Panc1 (cell line): ENCODE data around the gene IYD. TPM values are rescaled to one million over a fixed set of nuclear protein-coding genes. Genes with fewer than 3 reads are reported as not detected.

ENCODE experiments used
- ATAC-seq: fragments of 200-7000 bp; cut with Tn5 transposase; 2 replicates; pipeline ENCODE4 v1.9.1; 2020; ENCODE audit warnings: mild to moderate bottlenecking, moderate library complexity
- BruUV-seq: library from RNA; stranded (reverse); fragments of 400-500 nt; replicated peaks from 2 replicates; lab custom pipeline; 2021; lab: Mats Ljungman, UMichigan
- CTCF ChIA-PET: fragments of 300-600 bp; sonication (Branson Sonifier 250); formaldehyde crosslinking; loops from one replicate; lab custom pipeline; 2022; ENCODE audit warnings: antibody characterized with exemption; lab: Charles Lee
- POLR2A ChIA-PET: fragments of 300-600 bp; sonication (Branson Sonifier 250); formaldehyde crosslinking; loops from one replicate; lab custom pipeline; 2022; ENCODE audit warnings: antibody characterized with exemption; lab: Charles Lee
- DNase-seq: peaks from one replicate; pipeline ENCODE4 v3.0.0-alpha.2; 2010; ENCODE audit warnings: low read depth, low spot score
- H3K27ac ChIP-seq: 2 replicates; pipeline ENCODE4 v1.5.1; 2011; ENCODE audit warnings: mild to moderate bottlenecking, low read length, inconsistent platforms
- H3K27me3 ChIP-seq: fragments of 200-500 bp; sonication (Bioruptor generic); 2 replicates; pipeline ENCODE4 v1.6.0; 2014; ENCODE audit warnings: low read length, inconsistent platforms; ENCODE audit not compliant: control insufficient read depth, insufficient read depth
- H3K36me3 ChIP-seq: fragments of 200-500 bp; sonication (Bioruptor generic); 2 replicates; pipeline ENCODE4 v1.5.1; 2014; ENCODE audit warnings: inconsistent platforms, mild to moderate bottlenecking, low read length, moderate library complexity; ENCODE audit not compliant: control insufficient read depth, insufficient read depth
- H3K4me1 ChIP-seq: 2 replicates; pipeline ENCODE4 v1.5.1; 2011; ENCODE audit warnings: inconsistent platforms, mild to moderate bottlenecking, low read length, moderate library complexity; ENCODE audit not compliant: control insufficient read depth, insufficient read depth
- H3K4me3 ChIP-seq, 2 experiments: 2 replicates each; pipeline ENCODE4 v1.5.1; 2011 to 2012; ENCODE audit warnings: low read depth in 2 of 2, low read length in 2 of 2, mild to moderate bottlenecking in 2 of 2, inconsistent platforms in 1 of 2, moderate library complexity in 1 of 2
- H3K9me3 ChIP-seq: fragments of 200-500 bp; sonication (Bioruptor generic); 2 replicates; pipeline ENCODE4 v1.5.1; 2014; ENCODE audit warnings: low read depth, mild to moderate bottlenecking, inconsistent platforms, low read length, moderate library complexity; ENCODE audit not compliant: control insufficient read depth, insufficient read depth
- POLR2AphosphoS5 ChIP-seq: IDR thresholded peaks from 2 replicates; pipeline ENCODE4 v1.6.1; 2012; ENCODE audit warnings: mild to moderate bottlenecking, low read depth, low read length, moderate library complexity
- REST ChIP-seq, 2 experiments: IDR thresholded peaks; 2 replicates each; pipeline ENCODE4 v1.6.1; 2011 to 2012; ENCODE audit warnings: low read depth in 2 of 2, control low read depth in 1 of 2, low read length in 1 of 2, mild to moderate bottlenecking in 1 of 2, moderate library complexity in 1 of 2; ENCODE audit not compliant: insufficient read depth in 1 of 2
- SIN3A ChIP-seq: IDR thresholded peaks from 2 replicates; pipeline ENCODE4 v1.6.1; 2012; ENCODE audit warnings: low read depth, mild to moderate bottlenecking, low read length, moderate library complexity, borderline replicate concordance; ENCODE audit not compliant: insufficient read depth
- TCF7L2 ChIP-seq: IDR thresholded peaks from 2 replicates; pipeline ENCODE4 v1.6.1; 2011; ENCODE audit warnings: mild to moderate bottlenecking, low read depth, low read length, inconsistent platforms
- in situ Hi-C: cut with HindIII; loops from 2 replicates; pipeline ENCODE4 v1.10.0; 2016; ENCODE audit warnings: low sequenced_read_pairs, low pct_unique_long_range_greater_than_20kb
- intact Hi-C: fragments of 100-400 bp; cut with micrococcal nuclease; formaldehyde crosslinking; loops from one replicate; pipeline ENCODE4 v1.10.0; 2022; ENCODE audit not compliant: unreplicated experiment
- total RNA-seq: library from RNA; stranded (reverse); gene quantifications from one replicate; pipeline ENCODE4 v1.2.1, GENCODE V29; 2021; ENCODE audit not compliant: unreplicated experiment
- TF ChIP-seq, protein P1 (sequence below): fragments of 450-650 bp; IDR thresholded peaks from 2 replicates; pipeline ENCODE4 v1.5.1; 2017; ENCODE audit warnings: mild to moderate bottlenecking

IYD gene
- total RNA-seq, 1 experiment from 2014 or later: 0.03 TPM

- H3K9me3 ChIP-seq: no peaks in the 10 kb centered on the region
- H3K4me3 ChIP-seq: no peak overlapping the region
- no TSS peak for BruUV-seq
- CTCF ChIA-PET: no interaction called here
- H3K27ac ChIP-seq: no peak overlapping the region
- ATAC-seq (no peak), DNase-seq (no peak)
- no peak for TF ChIP-seq TCF7L2
- no peak for TF ChIP-seq POLR2AphosphoS5
- no peak for TF ChIP-seq SIN3A
- TF ChIP-seq REST (IDR thresholded peaks at IDR 0.05; ENCODE audit: insufficient read depth in 1 of 2, low read depth in 2 of 2, low read length in 1 of 2): no peak
- TF ChIP-seq, protein P1, sequence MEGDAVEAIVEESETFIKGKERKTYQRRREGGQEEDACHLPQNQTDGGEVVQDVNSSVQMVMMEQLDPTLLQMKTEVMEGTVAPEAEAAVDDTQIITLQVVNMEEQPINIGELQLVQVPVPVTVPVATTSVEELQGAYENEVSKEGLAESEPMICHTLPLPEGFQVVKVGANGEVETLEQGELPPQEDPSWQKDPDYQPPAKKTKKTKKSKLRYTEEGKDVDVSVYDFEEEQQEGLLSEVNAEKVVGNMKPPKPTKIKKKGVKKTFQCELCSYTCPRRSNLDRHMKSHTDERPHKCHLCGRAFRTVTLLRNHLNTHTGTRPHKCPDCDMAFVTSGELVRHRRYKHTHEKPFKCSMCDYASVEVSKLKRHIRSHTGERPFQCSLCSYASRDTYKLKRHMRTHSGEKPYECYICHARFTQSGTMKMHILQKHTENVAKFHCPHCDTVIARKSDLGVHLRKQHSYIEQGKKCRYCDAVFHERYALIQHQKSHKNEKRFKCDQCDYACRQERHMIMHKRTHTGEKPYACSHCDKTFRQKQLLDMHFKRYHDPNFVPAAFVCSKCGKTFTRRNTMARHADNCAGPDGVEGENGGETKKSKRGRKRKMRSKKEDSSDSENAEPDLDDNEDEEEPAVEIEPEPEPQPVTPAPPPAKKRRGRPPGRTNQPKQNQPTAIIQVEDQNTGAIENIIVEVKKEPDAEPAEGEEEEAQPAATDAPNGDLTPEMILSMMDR: no peak
- H3K36me3 ChIP-seq: no peaks in the 10 kb centered on the region
- POLR2A ChIA-PET: no interaction called here
- in situ Hi-C loops (no loop called here), intact Hi-C loops (no loop called here)
- H3K4me1 ChIP-seq: no peaks in the 10 kb centered on the region
- H3K27me3 ChIP-seq: no peaks in the 10 kb centered on the region
These were observed 57.4 kb downstream of the IYD start for GRCh38 chr6:150426198-150426597.

GRCh38 chr6:150427037-150427602, 58.3 kb downstream of the IYD start:
- no peak for TF ChIP-seq REST (IDR thresholded peaks at IDR 0.05; ENCODE audit: insufficient read depth in 1 of 2, low read depth in 2 of 2, low read length in 1 of 2)
- TF ChIP-seq POLR2AphosphoS5: no peak
- TF ChIP-seq, protein P1: no peak
- no peak for TF ChIP-seq TCF7L2
- no peak for TF ChIP-seq SIN3A
- H3K4me3 ChIP-seq: no peak overlapping the region
- no peak for ATAC-seq
- in situ Hi-C loops: no loop called here
- DNase-seq: no peak
- H3K27me3 ChIP-seq: no peaks in the 10 kb centered on the region
- ChIA-PET POLR2A (no interaction called here), CTCF (no interaction called here)
- H3K4me1 ChIP-seq: no peaks in the 10 kb centered on the region
- H3K36me3 ChIP-seq: no peaks in the 10 kb centered on the region
- H3K27ac ChIP-seq: no peak overlapping the region
- intact Hi-C loops: no loop called here
- H3K9me3 ChIP-seq: no peaks in the 10 kb centered on the region
- no TSS peak for BruUV-seq
